GM18499 (cell line): ENCODE data around the gene HES6.

ENCODE experiments used
- ATAC-seq: cut with Tn5 transposase; IDR thresholded peaks from one replicate; pipeline ENCODE4 v1.9.1; 2021; ENCODE audit warnings: moderate number of reproducible peaks; ENCODE audit not compliant: insufficient read depth, unreplicated experiment

HES6 gene

DNA sequence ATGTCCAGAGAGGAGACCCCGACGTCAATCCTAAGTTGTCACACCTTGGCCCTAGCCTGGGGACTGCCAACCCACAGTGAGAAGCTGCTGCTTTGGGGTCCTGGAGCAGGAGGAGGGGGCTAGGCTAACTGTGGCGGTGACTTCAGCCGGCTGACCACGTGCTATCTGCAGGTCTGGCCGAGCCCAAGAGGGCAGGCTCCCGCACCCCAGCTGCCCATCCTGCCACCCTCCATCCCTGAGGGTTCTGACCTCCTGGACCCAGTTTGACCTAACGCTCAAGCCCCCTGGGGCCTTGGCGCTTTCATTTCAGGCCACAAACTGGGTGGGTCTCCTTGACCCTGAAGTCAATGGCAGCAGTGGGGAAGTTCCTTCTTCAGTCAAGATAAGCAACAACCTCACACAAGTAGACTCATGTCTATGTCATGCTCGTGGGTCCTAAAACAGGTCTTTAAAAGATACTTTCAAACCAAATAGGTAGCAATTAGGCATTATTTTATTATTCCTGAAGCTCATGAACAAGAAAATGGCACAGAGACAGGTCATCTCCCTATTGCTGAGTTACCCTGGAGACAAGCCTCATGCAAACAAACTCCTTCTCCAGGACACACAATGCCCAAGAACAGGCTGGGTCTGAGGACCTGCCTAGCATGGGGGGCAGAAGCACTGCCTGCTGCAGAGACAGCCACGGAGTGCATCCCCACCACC lies 2.3 kb downstream of the HES6 start:
- no peak for ATAC-seq

DNA sequence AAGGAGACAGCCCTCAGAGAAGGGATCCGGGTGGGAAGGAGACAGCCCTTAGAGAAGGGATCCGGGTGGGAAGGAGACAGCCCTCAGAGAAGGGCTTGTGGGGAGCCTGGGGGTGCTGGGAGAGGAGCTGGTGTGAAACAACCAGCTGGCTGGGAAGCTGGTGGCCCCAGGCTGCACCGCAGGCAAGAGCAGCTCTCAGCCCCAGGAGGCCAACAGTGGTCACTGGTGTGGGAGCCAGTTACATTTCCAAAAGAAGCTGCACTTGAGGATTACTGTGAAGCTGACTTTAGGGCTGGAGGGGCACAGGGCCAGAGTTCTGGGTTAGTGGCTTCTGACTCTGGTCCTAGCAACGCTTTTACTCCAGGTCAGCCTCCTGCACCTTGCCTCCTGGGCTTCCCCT lies 3.3 kb downstream of the HES6 start:
- no peak for ATAC-seq

DNA sequence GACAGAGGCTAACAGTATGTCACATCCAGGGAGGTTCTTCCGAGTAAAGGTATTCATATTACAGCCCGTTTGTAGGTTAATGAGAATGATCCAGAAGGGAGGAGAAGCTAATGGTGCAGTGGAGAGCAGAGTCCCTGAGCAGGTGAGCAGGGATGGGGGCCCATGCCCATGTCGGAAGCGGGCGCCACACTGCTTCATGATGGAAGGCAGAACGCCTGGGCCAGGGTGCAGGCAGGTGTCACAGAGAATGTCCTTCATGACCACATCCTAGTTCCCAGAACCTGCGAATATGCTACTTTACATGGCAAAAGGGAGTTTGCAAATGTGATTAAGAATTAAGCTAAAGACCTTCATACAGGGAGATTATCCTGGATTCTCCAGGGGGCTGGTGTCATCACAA lies 4.0 kb downstream of the HES6 start:
- ATAC-seq: no peak

DNA sequence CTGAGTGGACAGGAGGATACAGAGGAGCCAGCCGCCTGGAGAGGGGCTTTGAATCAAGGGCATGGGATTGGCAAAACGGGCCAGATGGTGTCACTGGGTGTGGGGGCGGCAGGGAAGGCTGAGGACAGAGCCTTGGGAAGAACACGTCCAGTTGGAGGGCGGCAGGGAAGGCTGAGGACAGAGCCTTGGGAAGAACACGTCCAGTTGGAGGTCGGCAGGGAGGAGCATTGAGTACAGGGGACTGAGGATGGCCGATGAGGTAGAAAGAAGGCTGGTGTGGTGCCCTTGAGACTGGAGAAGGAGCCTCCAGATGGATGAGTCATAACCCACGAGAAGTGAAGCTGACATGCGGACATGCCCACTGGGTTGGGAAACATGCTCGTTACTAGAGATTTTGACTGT lies 4.5 kb downstream of the HES6 start:
- ATAC-seq: no peak

DNA sequence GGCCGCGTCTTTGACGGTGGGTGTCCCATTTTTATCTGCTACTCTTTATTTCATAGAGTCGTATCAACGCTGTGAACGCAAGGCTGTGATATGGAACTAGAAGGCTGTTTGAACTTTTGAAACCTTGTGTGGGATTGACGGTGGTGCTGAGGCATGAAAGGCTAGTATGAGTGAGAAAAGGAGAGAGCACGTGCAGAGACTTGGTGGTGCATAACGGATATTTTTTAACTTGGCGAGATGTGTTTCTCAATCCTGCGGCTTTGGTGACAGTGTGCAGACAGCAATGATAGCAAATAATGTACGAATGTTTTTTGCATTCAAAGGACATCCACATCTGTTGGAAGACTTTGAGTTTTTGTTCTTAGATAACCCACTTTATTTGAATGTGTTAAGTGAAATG lies 6.2 kb downstream of the HES6 start:
- no peak for ATAC-seq

DNA sequence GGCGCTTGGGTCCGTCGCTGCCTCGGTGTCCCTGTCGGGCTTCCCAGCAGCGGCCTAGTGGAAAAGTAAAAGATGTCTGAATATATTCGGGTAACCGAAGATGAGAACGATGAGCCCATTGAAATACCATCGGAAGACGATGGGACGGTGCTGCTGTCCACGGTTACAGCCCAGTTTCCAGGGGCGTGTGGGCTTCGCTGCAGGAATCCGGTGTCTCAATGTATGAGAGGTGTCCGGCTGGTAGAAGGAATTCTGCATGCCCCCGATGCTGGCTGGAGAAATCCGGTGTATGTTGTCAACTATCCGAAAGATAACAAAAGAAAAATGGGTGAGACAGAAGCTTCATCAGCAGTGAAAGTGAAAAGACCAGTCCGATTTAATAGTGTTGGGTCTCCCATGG lies 8.0 kb downstream of the HES6 start:
- no peak for ATAC-seq

DNA sequence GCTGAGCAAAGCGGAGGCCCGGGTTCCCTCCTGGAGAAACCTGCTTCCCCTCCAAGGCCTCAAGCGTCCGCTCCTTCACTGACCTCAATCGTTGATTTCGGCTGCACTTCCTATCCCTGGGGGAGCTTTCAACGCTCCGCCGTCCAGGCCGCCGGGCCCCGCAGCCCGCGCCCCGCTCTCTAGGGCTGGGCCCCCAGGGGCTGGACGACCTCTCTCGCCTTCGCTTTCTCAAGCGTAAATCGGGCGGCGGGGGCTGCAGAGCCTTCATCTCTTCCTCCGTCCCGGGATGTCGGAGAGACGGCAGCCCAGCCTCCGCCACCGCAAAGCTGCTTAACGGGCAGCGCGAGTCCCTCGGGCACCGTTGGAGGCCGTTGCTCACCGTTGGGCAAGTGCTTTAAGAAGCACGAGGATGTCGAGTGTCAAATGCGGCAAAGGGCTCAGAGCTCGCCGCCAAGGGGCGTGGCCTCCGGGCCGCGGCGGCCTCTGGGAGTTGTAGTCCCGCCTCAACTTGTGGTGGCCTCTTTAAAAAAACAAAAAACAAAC lies 8.5 kb downstream of the HES6 start:
- no peak for ATAC-seq

DNA sequence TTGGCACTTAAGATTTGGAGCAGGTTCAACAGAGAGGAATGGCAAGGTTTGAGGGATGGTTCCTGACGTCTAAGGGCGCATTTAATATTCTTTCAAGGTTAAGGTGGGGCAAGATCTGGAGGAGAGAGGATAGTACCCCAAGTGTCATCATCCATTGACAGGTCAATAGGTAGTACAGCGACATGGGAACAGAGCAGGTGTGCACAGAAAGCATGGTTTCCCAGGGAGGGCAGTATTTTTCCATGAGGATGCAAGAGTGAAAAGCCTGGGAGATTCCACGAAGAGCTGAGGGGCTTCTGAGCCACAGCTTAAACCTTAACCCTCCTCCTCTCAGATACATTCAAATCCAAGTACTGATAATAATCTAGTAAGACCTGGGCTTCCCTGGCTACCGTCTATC lies 9.1 kb downstream of the HES6 start:
- ATAC-seq: no peak

DNA sequence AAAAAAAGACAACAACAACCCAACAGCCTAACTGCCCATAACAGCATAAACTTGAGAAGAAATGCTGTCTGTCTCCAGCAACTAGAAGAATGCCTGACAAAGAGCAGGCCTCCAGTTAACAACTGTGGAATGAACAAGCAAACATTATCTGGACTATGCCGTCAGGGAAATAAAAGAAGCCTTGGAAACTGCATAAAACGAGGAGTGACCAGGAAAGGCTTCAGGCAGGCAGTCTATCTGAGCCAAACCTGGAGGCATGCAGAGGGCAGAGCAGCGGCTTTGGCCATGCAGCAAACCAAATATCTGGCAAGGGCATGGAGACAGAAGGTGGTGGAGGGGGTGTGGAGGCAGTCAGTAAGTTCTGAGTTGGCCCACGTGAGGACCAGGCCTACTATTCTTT lies 11.1 kb downstream of the HES6 start:
- ATAC-seq: no peak

DNA sequence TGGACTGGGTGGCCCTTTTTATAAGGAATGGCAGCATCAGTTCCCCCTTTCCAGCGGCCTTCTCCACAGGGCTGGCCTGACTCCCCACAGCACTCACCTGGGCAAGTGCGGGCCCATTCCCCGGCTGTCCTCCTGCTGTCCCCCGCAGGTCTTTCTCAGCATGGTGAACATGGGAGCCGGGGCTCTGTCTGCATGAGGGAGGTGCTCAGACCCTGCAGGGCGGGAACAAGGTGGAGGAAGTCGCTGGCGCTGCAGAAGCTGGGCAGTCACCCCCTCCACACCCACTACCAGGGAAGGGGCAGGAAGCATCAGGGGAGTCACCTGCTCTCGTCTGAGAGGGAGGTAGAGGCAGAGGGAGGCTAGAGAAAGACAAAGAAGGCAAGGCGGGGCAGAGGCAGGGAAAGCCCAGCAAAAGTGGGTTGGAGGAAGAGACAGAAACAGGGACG lies 12.2 kb downstream of the HES6 start:
- ATAC-seq: no peak

DNA sequence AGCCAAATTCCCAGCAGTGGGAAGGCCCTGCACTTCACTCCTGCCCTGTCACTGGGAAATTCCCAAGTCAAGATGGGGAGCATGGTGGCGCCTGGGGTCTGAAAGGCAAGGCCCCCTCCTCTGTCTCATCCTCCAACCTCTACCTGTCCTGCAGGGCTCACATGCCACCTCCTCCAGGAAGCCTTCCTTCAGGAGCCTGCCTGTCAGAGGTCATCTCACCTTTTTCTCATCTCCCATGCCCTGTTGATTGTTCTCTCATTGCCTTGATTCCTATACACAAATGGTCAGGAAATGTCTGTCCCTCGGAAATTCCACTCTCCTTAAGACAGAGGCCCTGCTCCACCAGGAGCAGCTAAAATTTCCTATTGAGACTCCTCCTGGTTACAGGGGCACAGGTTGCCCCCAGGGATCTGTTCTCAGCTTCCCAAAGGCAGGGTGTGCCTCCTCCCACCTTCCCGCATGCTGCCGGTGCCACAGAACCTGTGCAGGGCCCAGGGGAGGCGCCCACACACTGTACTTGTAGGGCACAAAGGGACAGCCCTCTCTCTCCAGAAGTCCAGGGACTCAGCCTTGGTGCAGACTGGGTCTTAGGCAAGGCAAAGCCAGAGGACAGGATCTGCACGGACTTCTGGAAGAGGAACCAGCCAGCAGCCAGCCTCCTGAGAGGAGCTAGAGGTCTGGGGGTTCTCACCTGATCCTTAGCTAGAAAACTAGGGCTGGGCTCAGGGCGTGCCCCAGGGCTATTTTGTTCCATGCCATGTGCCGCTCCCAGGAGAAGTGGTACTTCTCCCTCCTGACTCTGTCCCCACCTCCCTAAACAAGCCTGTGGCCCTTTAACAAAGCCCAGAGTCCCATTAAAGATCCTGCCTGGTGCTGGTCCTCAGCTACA lies 12.9 kb downstream of the HES6 start:
- no peak for ATAC-seq

DNA sequence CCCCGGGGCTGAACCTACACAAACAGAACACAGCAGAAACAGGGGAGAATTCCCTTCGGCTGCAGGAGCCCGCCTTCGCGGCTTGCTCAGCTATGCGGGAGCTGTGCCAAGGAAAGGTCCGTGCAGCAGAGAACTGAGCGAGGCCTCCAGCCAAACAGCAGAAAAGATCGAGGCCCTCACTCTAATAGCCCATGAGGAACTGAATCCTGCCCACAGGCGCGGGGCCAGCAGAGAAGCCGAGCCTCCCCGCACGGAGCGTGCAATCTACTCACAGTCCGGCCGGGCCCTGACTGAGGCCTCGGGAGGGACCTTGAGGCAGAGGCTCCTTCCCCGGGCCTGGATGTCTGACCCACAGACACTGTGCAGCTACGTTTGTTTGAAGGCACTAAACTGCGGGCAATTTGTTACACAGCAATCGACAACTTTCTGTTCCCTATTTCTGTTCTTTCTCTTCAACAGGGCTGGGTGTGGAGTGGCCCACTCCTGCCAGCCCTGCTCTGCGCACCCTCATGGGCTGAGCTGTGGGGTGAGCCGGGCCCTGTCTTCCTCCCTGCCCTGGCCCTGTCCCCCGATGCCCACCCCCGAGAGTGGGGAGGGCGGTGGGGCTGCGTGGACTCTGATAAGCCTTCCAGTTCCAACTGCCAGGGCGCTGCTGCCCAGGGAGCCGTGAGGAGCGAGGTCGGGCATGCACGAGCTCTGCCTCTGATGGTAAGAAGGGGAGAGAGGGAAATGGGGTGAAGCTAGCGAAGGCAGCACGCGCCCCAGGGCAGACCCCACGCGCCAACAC lies 13.7 kb downstream of the HES6 start:
- no peak for ATAC-seq

DNA sequence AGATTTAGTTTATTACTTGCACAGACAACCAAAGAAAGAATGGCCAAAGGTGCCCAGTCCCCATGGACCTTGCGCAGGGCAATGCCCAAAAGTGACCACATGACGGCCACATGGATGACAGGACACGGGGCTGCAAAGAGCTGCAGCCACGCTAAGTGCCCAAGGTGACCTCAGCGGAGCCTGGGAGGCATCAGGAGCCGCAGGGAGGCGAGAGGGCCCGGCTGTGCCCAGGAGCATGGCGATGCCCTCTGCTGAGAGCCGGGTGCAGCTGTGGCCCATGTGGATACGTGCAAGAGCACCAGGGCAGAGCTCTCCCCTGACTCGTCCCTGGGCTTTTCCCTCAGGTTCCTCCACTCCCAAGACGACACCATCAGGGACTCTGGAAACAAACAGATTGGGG lies 14.7 kb downstream of the HES6 start:
- no peak for ATAC-seq

DNA sequence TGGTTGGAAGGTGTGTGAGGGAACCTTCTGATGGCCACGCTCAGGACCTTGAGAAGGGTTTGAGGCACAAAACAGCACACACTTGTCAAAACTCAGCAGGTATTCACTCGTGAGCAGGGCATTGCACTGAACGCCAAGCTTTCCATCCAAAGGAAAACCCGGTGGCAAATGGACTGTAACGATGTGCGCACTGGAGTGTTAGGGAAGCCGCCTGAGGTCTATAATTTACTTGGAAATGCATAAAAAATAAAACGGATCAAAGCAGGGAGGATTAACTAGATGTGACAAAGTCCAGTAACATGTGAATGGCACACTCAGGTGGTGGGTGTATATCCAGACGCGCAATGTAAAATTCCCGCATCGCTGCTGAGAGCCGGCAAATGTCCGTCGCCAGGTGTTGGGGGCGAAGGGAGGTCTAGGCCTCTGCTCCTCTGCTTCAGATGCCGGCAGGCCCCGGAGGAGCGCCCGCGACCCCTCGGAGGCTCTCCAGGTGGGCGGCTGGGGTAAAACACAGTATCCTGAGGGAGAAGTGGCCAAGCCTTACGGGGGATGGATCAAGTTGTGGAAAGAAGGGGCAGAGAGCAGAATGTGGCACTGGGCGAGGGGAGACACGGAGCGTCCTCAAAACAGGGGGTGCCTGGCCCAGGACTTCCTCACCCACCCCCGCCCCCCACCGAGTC lies 15.3 kb downstream of the HES6 start:
- ATAC-seq: no peak

DNA sequence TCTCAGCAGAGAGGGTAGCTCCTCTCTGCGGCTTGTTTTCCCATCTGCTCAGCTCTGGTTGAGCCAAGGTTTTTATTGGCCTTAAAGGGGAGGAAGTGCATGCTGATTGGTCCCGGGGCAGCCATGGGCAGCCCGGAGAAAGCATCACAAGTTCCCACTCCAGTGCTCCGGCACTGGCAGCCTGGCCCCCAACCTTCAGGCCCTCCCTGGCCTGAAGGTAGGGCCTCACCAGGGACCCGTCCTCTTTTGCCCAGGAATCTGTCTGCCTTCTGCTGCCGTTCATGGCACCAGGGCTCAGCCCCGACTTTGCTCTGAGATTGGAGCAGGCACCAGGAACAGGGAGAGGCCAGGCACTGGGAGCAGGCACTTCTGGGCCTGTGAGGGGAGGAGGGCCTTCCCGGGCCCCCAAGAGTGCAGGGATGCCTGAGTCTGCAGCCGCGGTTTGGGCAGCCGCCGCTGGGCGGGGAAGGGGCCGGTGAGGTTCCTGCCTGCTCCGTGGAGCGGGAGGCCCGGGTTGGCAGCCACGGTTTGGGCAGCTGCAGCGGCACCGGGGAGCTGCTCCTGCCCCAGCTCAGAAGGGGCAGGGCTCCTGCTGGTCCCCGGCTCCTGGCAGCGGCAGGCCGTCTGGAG lies 18.8 kb downstream of the HES6 start:
- no peak for ATAC-seq

DNA sequence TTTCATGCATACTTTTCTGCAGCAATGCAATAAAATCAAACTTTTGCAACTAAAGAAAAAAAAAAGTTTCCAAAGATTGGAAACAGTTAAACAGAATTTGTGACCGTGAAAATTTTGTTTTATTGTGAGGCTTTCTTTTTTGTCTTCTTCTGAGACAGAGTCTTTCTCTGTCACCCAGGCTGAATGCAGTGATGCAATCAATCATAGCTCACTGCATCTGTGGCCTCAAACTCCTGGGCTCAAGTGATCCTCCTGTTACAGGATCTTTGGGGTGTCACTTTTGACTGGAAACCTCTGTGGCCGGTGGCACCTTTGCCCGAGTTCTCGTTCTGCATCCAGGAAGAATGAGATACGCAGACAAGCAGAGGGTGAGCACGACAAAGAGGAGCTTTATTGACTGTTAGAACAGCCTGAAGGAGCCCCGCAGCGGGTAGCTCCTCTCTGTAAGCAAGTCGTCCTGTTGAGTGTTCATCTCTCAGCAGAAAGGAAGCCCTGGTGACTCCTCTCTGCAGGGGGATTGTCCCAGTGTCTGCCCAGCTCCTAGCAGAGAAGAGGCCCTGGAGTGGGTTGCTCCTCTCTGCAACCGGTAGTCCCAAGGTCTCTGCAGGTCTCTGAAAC lies 19.5 kb downstream of the HES6 start:
- no peak for ATAC-seq

DNA sequence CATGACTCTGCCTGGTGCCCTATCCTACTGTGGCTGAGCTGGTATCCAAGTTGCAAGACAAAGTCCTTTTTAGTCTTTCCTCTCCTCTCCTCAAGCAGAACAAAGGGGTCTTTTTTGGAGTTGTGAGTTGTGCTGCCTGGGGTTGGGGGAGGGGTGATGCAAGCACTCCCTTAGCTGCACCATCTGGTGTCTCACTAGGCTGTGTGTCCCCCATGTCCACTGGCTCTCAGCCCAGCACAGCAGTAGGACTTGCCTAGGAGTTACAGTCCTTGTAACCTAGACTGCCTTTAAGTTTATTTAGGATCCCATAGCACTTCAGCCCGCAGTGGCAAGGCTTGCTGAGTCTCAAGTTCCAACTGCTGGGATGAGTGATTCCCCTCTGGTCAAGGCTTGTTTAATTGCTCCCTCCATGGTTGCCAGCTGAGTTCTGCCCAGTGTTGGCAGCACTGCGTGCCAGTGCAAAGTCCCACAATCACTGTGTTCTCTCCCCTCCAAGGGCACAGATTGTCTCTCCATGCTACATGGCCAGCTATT lies 23.1 kb downstream of the HES6 start:
- no peak for ATAC-seq

DNA sequence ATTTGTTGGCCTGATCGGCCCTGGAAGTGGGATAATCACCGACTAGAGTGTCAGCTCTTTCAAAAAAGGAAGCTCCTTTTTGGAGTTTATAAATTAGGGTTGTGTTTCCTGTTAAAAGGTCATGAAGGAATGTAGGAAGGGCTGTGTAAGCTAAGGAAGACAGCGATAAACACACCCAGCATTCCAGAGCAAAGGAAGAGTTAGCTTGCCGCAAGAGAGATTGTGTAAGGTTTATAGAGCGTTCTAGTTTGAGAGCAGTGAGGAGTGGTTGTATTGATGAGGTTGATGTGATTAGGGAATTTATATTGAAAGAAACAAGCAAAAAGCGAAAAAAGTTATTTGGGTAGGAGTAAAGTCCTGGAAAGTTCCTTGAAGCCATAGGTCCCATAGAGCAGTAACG lies 32.8 kb downstream of the HES6 start:
- no peak for ATAC-seq
